Chondrocyte (in vitro differentiated cells): ENCODE data around the gene LMTK2. TPM values are rescaled to one million over a fixed set of nuclear protein-coding genes. Genes with fewer than 3 reads are reported as not detected.

Experiments used
- DNase-seq: peaks from one replicate; pipeline ENCODE4 v3.0.0; 2021; ENCODE audit warnings: mixed read lengths, low spot score
- H3K27ac Mint-ChIP-seq: one replicate; pipeline ENCODE4 v1.8.0; 2021; ENCODE audit warnings: mild to moderate bottlenecking, moderate library complexity, mixed read lengths; ENCODE audit not compliant: unreplicated experiment
- H3K27me3 Mint-ChIP-seq: 2 replicates; pipeline ENCODE4 v1.8.0; 2021; ENCODE audit warnings: low read depth, mixed read lengths
- H3K36me3 Mint-ChIP-seq: 2 replicates; pipeline ENCODE4 v1.8.0; 2021; ENCODE audit warnings: low read depth, mixed read lengths
- H3K4me1 Mint-ChIP-seq: 2 replicates; pipeline ENCODE4 v1.8.0; 2021; ENCODE audit warnings: low read depth, mild to moderate bottlenecking, mixed read lengths
- H3K4me3 Mint-ChIP-seq: one replicate; pipeline ENCODE4 v1.8.0; 2021; ENCODE audit warnings: mild to moderate bottlenecking, moderate library complexity, mixed read lengths; ENCODE audit not compliant: unreplicated experiment
- H3K9me3 Mint-ChIP-seq: 2 replicates; pipeline ENCODE4 v1.8.0; 2021; ENCODE audit warnings: low read depth, mixed read lengths
- CTCF ChIP-seq: fragments of 200-600 bp; sonication (generic); IDR thresholded peaks from 2 replicates; pipeline ENCODE4 v1.5.0; 2021; ENCODE audit warnings: antibody characterized with exemption, mild to moderate bottlenecking, moderate library complexity
- total RNA-seq: library from RNA; stranded (reverse); gene quantifications from 3 replicates; pipeline ENCODE4 v1.2.1, GENCODE V29; 2021

The LMTK2 gene
- total RNA-seq, 1 donor from 2014 or later, result 15.0 TPM

DNA sequence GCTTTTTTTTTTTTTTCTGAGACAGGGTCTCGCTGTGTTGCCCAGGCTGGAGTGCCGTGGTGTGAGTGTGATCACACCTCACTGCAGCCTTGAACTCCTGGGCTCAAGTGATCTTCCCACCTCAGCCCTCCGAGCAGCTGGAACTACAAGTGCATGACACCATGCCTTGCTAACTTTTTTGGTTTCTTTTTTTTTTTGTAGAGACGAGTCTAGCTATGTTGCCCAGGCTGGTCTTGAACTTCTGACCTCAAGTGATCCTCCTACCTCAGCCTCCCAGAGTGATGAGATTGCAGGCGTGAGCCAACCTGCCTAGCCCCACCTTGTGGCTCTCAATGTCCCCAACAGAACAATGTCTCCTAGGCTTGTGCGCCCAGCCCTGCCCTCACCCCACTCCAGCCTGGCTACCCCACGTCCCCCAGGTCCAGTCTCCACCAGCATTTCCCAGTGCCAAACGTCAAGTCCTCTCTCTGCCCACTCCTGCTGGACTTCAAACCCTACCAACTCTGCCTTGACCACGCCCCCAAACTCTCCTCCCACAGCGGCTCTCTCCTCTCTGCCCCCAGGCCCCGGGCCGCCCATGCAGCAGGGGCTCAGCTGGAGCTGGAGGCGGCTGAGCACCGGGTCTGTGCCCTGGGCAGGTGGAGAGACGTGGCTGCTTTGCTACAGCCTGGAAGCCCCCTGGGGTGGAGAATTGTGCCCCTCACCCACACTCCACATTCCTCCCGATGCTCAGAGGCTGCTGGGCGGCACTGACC lies 123.5 kb downstream of the LMTK2 start:
- Mint-ChIP-seq H3K4me1 (peaks cover 4% of the 10 kb centered on the region), H3K27me3 (no peaks in the 10 kb centered on the region), H3K4me3 (no peak overlapping the region), H3K9me3 (no peaks in the 10 kb centered on the region), H3K27ac (no peak overlapping the region), H3K36me3 (peaks cover 9% of the 10 kb centered on the region)
- no peak for TF ChIP-seq CTCF
- no peak for DNase-seq

DNA sequence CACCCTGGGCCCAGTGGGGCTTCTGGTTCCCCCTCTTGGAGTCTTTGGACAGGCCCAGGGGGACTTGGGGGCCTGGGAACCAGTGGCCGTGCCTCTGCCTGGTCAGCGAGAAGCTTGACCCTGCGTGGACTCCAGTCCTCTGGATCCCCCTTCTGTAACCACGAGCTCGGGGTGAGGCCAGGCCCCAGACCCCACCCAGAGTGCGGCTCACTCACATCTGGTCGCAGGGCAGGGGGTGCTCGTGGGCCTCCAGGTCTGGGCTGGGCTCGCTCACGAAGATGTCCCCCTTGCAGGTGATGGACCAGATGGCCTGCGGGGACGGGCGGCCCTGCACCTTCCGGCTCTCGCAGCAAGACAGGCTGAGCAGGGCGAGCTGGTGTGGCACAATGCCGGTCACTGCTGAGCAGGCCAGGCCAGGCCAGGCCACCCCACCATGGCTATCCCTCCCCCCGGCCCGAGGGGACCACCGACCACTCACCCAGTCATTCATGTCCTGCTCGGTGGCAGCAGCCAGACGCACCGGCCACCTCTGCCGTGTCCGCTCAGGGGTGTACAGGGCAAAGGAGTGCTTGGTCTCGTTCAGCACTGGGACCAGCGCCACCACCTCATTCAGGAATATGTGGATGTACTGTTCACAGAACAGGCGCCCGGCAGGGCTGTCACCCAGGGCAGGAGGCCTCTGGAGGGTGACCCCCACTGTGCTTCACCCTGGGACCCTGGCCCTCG lies 124.2 kb downstream of the LMTK2 start:
- Mint-ChIP-seq H3K27me3 (no peaks in the 10 kb centered on the region), H3K27ac (no peak overlapping the region), H3K4me1 (peaks cover 4% of the 10 kb centered on the region), H3K4me3 (no peak overlapping the region), H3K36me3 (peaks cover 8% of the 10 kb centered on the region), H3K9me3 (no peaks in the 10 kb centered on the region)
- no peak for DNase-seq
- TF ChIP-seq CTCF, result no peak

GRCh38 chr7:98231493-98232262 lies 125.0 kb downstream of the LMTK2 start:
- peaks cover 3% of the 10 kb centered on the region for H3K36me3 Mint-ChIP-seq
- DNase-seq, result no peak
- TF ChIP-seq CTCF, result no peak
- H3K27me3 Mint-ChIP-seq, result no peaks in the 10 kb centered on the region
- no peak overlapping the region for H3K4me3 Mint-ChIP-seq
- no peaks in the 10 kb centered on the region for H3K9me3 Mint-ChIP-seq
- peaks cover 4% of the 10 kb centered on the region for H3K4me1 Mint-ChIP-seq
- no peak overlapping the region for H3K27ac Mint-ChIP-seq

GRCh38 chr7:98232263-98232585 lies 125.6 kb downstream of the LMTK2 start:
- Mint-ChIP-seq H3K27me3 (no peaks in the 10 kb centered on the region), H3K36me3 (peaks cover 3% of the 10 kb centered on the region), H3K4me1 (peaks cover 4% of the 10 kb centered on the region), H3K4me3 (no peak overlapping the region), H3K27ac (no peak overlapping the region), H3K9me3 (no peaks in the 10 kb centered on the region)
- no peak for TF ChIP-seq CTCF
- no peak for DNase-seq

DNA sequence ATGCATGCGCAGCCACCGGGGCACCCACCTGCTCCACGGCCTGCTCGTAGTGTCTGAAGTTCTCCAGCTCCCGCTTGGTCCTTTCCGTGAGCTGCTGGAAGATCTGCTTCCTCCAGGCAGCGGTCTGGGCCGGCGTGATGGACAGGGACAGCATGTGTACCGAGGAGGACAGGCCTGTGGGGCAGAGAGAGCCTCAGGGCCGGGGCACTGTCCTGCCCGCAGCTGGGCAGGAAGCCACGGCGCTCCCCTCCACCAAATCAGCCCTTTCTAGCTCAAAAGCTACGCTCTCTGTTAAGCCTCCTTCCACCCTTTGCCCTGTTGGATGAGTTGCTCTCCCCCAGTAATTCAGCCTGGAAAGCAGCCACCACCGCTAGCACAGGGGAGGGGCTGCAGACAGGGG lies 126.1 kb downstream of the LMTK2 start:
- H3K27me3 Mint-ChIP-seq, result no peaks in the 10 kb centered on the region
- no peak overlapping the region for H3K27ac Mint-ChIP-seq
- peaks cover 4% of the 10 kb centered on the region for H3K4me1 Mint-ChIP-seq
- H3K36me3 Mint-ChIP-seq, result peaks cover 5% of the 10 kb centered on the region
- DNase-seq, result no peak
- H3K4me3 Mint-ChIP-seq, result no peak overlapping the region
- TF ChIP-seq CTCF, result no peak
- no peaks in the 10 kb centered on the region for H3K9me3 Mint-ChIP-seq
